HG02623 (cell line): ENCODE data around the gene UCHL5.
"Not testable (repeated sequence)": the region's sequence is repeated elsewhere in the genome, so short reads cannot be mapped to it uniquely, and the experiment has no call there.

Source experiments
- ATAC-seq: cut with Tn5 transposase; IDR thresholded peaks from one replicate; pipeline ENCODE4 v1.9.1; 2021; ENCODE audit warnings: moderate library complexity; ENCODE audit not compliant: unreplicated experiment

The UCHL5 gene

GRCh38 chr1:193065954-193066353 is 6.8 kb upstream of the UCHL5 start:
- no peak for ATAC-seq

GRCh38 chr1:193062698-193063463 is 3.7 kb upstream of the UCHL5 start:
- no peak for ATAC-seq

DNA sequence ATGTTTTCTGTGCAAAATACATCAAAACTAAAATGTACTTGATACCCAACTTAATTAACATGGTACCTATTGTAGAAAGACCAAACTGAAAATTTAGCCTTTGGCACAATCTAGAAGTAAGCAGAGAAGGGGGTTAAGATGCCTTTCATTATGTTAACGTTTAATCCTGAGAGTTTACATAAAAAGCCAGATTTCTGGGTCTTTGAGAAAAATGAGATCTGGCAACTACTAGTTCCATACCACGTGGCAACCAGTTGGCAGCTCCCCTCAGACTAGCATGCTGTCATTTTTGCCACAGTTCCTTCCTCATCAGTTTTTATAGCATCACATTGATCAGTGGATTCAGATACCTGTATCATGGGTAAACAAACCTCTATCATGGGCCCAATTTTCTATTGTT is 1.8 kb upstream of the UCHL5 start:
- no peak for ATAC-seq

DNA sequence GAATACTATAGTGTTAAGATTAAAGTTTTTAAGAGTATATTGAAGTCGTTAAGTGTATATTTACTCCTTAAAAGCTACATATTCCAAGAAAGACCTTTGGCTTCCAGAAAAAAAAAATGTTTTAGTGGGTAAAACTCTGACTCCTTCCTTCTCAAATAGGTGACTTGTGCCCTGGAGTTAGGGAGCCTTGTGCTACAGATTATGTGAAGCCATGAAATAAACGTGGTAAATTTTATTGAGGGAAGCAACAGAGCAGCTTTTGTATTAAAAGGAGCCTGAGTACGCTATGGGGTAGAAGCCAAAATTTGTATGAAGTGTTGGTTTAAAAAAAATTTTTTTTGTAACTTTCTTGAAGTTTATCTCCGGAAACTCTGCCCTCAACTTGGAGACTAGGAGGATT is 1.2 kb upstream of the UCHL5 start:
- ATAC-seq, result no peak

GRCh38 chr1:193060115-193060403 is 899 bp upstream of the UCHL5 start:
- no peak for ATAC-seq

GRCh38 chr1:193058529-193059281 is 455 bp downstream of the UCHL5 start:
- ATAC-seq, result peak; percentile 41

DNA sequence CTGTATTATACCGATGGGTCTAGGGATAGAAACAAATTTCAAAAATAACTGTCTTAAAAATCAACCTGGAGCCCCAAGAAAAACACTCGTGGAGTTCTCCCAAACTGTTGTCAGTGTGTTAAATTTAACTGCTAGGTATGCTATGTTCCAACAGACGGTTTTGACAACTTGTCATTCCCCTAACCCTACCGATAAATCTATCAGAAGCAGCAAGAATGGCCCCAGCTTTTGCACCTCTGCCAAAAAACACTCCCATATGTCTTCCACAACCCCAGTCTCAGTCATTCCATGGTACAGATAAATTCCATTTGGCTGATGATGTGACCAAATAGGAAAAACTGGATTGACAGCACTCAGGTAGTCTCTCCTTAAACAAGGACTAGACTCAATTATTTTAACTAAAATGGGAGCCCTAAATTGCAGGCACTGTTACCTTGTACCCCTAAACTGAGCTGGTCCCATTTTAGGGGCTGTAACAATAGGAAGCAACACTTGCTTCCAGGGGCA is 4.9 kb downstream of the UCHL5 start:
- ATAC-seq, result no peak

DNA sequence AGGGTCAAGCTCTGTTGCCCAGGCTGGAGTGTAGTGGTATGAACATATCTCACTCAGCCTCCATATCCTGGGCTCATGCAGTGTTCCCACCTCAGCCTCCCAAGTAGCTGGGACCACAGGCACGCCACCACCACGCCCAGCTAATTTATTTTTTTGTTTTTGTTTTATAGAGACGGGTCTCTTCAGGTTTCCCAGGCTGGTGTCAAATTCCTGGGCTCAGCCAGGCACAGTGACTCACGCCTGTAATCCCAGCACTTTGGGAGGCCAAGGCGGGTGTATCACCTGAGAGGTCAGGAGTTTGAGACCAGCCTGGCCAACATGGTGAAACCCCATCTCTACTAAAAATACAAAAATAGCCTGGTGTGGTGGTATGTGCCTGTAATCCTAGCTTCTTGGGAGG is 10.2 kb downstream of the UCHL5 start:
- ATAC-seq, result not testable (repeated sequence)

DNA sequence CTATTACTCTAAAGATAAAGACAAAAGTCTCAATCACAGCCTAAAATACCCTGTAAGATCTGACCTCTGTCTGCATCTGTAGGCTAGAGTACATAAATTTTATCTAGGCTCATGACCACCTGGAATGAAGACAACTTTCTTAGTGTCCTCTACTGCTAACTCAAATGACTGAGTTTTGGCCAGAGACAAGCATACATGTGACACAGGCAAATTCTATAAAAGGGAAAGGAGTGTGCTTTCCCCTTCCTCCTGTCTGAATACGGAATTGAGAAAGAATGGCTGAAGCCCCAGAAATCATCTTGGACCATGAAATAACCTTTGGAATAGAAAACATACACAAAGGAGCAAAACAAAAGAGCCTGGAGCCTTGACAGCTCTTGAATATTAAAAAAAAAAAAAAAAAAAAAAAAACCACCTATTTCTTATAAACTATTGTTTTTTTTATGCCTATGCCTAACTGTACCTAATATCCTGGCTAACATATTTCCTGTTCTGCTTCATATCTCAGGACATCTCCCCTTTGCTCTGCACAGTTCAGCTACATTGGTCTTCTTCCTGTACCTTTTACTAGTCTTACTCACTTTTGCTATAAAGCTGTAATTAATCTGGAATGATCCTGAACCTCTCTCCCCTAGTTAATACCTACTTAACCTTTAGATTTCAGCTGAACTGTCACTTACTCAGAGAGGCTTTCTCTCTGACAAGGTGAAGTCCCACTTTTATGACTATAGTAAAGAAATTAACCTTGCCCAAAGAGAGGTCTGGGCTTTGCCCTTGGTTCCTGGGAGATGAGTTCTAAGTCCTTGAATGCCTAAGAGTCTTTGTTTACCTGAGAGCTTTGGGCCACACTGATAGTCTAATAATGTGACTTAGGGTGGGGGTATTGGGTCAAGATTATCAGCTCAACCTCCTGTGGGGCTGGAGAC is 16.1 kb downstream of the UCHL5 start:
- no peak for ATAC-seq

DNA sequence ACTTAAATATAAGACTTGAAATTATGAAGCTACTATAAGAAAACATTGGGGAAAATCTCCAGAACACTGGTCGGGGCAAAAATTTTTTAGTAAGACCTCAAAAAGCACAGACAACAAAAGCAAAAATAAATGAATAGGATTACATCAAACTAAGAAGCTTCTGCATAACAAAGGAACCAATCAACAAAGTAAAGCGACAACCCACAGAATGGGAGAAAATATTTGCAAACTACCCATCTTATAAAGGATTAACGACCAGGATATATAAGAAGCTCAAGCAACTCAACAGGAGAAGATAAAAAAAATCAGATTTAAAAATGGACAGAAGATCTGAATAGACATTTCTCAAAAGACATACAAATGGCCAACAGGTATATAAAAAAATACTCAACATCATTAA is 19.1 kb downstream of the UCHL5 start:
- ATAC-seq, result no peak

DNA sequence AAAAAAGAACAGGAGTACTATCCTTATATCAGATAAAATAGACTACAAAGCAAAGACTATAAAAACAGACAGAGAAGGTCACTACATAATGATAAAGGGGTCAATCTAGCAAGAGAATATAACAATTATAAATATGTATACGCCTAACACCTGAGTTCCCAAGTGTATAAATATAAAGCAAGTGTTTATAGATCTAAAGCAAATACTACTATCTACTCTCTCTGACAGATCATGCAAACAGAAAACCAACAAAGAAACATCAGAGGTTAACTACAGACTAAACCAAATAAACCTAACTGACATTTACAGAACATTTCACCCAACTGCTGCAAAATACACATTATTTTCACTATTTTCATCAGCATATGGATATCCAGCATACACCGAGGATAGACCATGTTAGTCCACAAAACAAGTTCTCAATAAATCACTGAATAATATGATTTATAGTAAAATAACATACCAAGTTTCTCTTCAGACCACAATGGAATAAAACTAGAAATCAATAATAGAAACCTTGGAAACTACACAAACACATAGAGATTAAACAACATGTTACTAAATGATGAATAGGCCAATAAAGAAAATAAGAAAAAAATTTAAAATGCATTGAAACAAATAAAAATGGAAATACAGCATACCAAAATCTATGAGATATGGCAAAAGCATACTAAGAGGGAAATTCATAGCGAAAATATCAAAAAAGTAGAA is 22.7 kb downstream of the UCHL5 start:
- no peak for ATAC-seq

- ATAC-seq, result no peak
Measured at GRCh38 chr1:193033610-193034009, 25.6 kb downstream of the UCHL5 start.

- not testable (repeated sequence) for ATAC-seq
Measured at GRCh38 chr1:193032643-193033427, 26.3 kb downstream of the UCHL5 start.

- ATAC-seq, result peak; percentile 63
Measured at GRCh38 chr1:193031431-193031830, 27.7 kb downstream of the UCHL5 start.

DNA sequence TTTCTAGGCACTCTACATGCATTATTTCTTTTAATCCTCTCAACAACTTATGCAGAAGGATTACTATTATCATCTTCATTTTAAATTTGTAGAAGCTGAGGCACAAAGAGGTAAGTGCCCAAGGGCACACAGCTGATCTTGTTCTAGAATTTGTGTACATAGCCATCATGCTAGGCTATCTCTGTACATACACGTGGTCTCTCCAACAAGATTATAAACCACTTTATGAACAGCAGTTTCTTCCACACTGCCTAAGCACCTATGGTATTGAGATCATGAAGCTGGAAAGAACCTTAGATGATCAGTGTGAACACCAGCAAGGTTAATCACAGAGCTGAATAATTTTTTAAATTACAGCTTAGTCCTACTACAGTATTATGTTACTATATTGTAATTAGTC is 28.9 kb downstream of the UCHL5 start:
- no peak for ATAC-seq

DNA sequence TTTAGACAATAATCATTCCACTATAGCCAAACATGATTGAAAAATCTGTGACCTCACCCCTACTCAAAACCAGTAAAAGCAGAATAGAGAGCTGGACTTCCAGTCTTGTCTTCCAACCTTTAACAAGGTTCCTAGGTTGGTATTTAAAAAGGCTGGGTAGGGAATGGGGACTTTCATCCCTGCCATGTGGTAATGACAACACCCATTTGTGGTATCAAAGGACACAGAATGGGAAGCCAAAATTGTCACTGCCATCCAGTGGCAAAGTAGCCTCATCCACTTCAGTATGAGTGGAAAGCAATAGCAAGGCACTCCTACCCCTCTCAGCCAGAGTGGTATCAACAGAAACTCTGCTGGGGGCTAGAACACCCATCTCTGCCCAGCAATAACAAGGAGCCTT is 33.9 kb downstream of the UCHL5 start:
- ATAC-seq, result no peak

GRCh38 chr1:193019442-193020026 is 39.6 kb downstream of the UCHL5 start:
- ATAC-seq, result peak; percentile 75

DNA sequence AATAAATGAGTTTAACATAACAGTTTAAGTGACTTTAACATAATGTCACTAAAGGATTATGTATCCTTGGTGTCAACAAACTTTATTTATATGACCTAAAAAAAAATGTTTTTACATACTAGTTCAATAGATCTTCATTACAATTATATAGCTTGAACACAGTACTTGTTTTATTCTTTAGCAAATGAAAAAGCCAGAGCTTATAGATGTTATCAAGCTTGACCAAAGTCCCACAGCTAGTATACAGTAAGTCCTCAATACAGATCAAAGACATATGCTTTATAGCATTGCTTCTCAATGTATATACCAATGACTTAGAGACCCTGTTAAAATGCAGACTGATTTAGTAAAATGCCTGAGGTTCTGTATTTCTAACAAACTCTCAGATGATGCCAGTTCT is 42.4 kb downstream of the UCHL5 start:
- ATAC-seq, result no peak

DNA sequence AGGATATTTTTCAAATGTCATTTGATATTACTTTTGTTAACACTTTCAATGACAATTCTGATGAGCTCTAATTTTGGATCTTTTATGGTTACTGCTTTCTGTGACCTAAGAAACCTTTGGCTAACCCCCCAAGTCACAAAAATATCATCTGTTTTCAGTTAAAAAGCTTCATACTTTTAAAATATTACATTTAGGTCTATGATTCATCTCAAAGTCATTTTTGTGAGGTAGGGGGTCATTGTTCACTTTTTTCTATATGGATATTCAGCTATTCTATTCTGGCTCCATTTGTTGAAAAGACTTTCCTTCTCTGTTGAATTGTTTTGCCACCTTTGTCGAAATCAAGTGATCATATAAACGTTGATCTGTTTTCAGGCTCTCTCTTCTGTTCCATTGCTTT is 44.8 kb downstream of the UCHL5 start:
- ATAC-seq, result no peak

DNA sequence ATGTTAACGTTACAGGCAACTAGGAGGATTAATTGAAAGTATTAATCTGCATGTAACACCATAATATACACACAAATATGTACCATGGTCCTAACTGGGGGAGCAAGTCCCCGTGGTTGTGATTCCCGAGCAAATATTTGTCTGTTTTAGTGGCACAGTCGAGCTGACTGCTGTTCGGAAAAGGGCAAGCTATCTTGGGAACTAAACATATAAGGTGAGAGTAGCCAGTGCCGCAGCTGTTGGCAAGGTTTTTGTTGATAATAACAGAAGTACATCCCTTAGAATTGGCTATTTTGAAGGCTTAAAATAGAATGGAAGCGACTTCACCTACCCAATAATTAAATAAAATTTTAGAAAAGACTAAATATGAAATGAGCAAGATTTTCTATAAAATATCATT is 45.5 kb downstream of the UCHL5 start:
- ATAC-seq, result no peak
